ENCODE data around the gene DOCK7.

Gene DOCK7

GRCh38 chr1:62530516-62531154, 157.6 kb downstream of the DOCK7 start:
- no peak for TF ChIP-seq TAF1 (IDR thresholded peaks at IDR 0.05; ENCODE audit: borderline replicate concordance, insufficient read depth, low read length)
- TF ChIP-seq FOXP2 (optimal IDR thresholded peaks at IDR 0.05; ENCODE audit: borderline replicate concordance, extremely low read depth, extremely low read length, insufficient read depth), result no peak
- TF ChIP-seq, protein P1, sequence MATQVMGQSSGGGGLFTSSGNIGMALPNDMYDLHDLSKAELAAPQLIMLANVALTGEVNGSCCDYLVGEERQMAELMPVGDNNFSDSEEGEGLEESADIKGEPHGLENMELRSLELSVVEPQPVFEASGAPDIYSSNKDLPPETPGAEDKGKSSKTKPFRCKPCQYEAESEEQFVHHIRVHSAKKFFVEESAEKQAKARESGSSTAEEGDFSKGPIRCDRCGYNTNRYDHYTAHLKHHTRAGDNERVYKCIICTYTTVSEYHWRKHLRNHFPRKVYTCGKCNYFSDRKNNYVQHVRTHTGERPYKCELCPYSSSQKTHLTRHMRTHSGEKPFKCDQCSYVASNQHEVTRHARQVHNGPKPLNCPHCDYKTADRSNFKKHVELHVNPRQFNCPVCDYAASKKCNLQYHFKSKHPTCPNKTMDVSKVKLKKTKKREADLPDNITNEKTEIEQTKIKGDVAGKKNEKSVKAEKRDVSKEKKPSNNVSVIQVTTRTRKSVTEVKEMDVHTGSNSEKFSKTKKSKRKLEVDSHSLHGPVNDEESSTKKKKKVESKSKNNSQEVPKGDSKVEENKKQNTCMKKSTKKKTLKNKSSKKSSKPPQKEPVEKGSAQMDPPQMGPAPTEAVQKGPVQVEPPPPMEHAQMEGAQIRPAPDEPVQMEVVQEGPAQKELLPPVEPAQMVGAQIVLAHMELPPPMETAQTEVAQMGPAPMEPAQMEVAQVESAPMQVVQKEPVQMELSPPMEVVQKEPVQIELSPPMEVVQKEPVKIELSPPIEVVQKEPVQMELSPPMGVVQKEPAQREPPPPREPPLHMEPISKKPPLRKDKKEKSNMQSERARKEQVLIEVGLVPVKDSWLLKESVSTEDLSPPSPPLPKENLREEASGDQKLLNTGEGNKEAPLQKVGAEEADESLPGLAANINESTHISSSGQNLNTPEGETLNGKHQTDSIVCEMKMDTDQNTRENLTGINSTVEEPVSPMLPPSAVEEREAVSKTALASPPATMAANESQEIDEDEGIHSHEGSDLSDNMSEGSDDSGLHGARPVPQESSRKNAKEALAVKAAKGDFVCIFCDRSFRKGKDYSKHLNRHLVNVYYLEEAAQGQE (IDR thresholded peaks at IDR 0.05; ENCODE audit: insufficient read depth in 1 of 2, low read depth in 2 of 2, low read length in 2 of 2), result no peak
- no peak for TF ChIP-seq SIN3A (IDR thresholded peaks at IDR 0.05; ENCODE audit: borderline replicate concordance, insufficient read depth, low read length)
- TF ChIP-seq POLR2AphosphoS5 (IDR thresholded peaks at IDR 0.05; ENCODE audit: low read depth, low read length), result no peak

DNA sequence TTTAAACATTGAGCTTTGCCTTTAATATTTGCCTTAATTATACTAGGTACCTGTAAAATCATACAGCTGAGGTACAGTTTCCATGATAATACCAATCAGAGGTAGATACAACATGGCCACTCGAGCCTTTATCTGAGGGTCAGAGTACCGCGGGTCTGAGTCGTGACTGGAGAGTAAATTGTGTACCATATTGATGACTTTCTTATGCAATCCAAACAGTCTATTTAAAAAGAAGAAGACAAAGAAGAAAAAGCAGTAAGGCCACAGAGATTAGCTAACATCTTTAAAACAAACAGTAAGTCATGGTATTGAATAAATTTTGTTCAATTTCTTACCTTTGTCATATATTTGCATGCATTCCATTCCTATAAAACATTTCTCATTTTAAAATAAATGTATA, 159.0 kb downstream of the DOCK7 start:
- TF ChIP-seq SIN3A (IDR thresholded peaks at IDR 0.05; ENCODE audit: borderline replicate concordance, insufficient read depth, low read length) (no peak), POLR2AphosphoS5 (IDR thresholded peaks at IDR 0.05; ENCODE audit: low read depth, low read length) (no peak), FOXP2 (optimal IDR thresholded peaks at IDR 0.05; ENCODE audit: borderline replicate concordance, extremely low read depth, extremely low read length, insufficient read depth) (no peak), TAF1 (IDR thresholded peaks at IDR 0.05; ENCODE audit: borderline replicate concordance, insufficient read depth, low read length) (no peak)
- TF ChIP-seq, protein P1 (IDR thresholded peaks at IDR 0.05; ENCODE audit: insufficient read depth in 1 of 2, low read depth in 2 of 2, low read length in 2 of 2), result no peak

- no peak for TF ChIP-seq TAF1 (IDR thresholded peaks at IDR 0.05; ENCODE audit: borderline replicate concordance, insufficient read depth, low read length)
- TF ChIP-seq, protein P1 (IDR thresholded peaks at IDR 0.05; ENCODE audit: insufficient read depth in 1 of 2, low read depth in 2 of 2, low read length in 2 of 2), result no peak
- TF ChIP-seq POLR2AphosphoS5 (IDR thresholded peaks at IDR 0.05; ENCODE audit: low read depth, low read length), result no peak
- TF ChIP-seq FOXP2 (optimal IDR thresholded peaks at IDR 0.05; ENCODE audit: borderline replicate concordance, extremely low read depth, extremely low read length, insufficient read depth), result no peak
- TF ChIP-seq SIN3A (IDR thresholded peaks at IDR 0.05; ENCODE audit: borderline replicate concordance, insufficient read depth, low read length), result no peak
Observed at GRCh38 chr1:62528015-62528414, 160.2 kb downstream of the DOCK7 start.

GRCh38 chr1:62523860-62524259, 164.3 kb downstream of the DOCK7 start:
- no peak for TF ChIP-seq FOXP2 (optimal IDR thresholded peaks at IDR 0.05; ENCODE audit: borderline replicate concordance, extremely low read depth, extremely low read length, insufficient read depth)
- TF ChIP-seq TAF1 (IDR thresholded peaks at IDR 0.05; ENCODE audit: borderline replicate concordance, insufficient read depth, low read length), result no peak
- TF ChIP-seq POLR2AphosphoS5 (IDR thresholded peaks at IDR 0.05; ENCODE audit: low read depth, low read length), result no peak
- TF ChIP-seq, protein P1 (IDR thresholded peaks at IDR 0.05; ENCODE audit: insufficient read depth in 1 of 2, low read depth in 2 of 2, low read length in 2 of 2), result no peak
- TF ChIP-seq SIN3A (IDR thresholded peaks at IDR 0.05; ENCODE audit: borderline replicate concordance, insufficient read depth, low read length), result no peak

Data from PFSK-1 (cell line).